NCI-H524 (cell line): ENCODE data around the gene OBP2A.
A peak's percentile ranks its signal among the peaks of the same experiment; 100 is the strongest.
"Not testable (repeated sequence)": the region's sequence is repeated elsewhere in the genome, so short reads cannot be mapped to it uniquely, and the experiment has no call there.

Source experiments
- DNase-seq, 2 experiments: peaks; one replicate each; lab custom pipeline; 2025; lab: John Stamatoyannopoulos, UW

Gene OBP2A

GRCh38 chr9:135545646-135546176 is at the start of gene OBP2A:
Gene OBP2A (plus strand): TSS chr9:135546126. CDS start chr9:135546181, 55 bp downstream.
- not testable (repeated sequence) for DNase-seq

GRCh38 chr9:135498381-135499126 is 47.4 kb upstream of the OBP2A start:
- no peak for DNase-seq

GRCh38 chr9:135499326-135500070 is 46.4 kb upstream of the OBP2A start:
- peak; percentile 86 for DNase-seq

GRCh38 chr9:135500071-135500524 is 45.8 kb upstream of the OBP2A start:
- peak in 1 of 2 experiments; percentile 59 for DNase-seq

- DNase-seq: peak; percentile 43 to 86
These were observed 45.2 kb upstream of the OBP2A start, which contains the start of gene MRPS2 for GRCh38 chr9:135500525-135501260. Gene MRPS2 (plus strand): TSS chr9:135500682. CDS start chr9:135500711, 29 bp downstream.

GRCh38 chr9:135501261-135502167 is 44.4 kb upstream of the OBP2A start:
- DNase-seq: no peak

- DNase-seq: no peak
These were observed 43.6 kb upstream of the OBP2A start for GRCh38 chr9:135502168-135502872.

GRCh38 chr9:135502873-135503321 is 43.0 kb upstream of the OBP2A start:
- DNase-seq: no peak

- no peak for DNase-seq
These were observed 42.3 kb upstream of the OBP2A start for GRCh38 chr9:135503371-135504261.

GRCh38 chr9:135504262-135505243 is 41.4 kb upstream of the OBP2A start:
- DNase-seq: peak; percentile 42 to 61

- DNase-seq: no peak
These were observed 40.3 kb upstream of the OBP2A start for GRCh38 chr9:135505406-135506187.

- peak; percentile 19 to 65 for DNase-seq
These were observed 39.4 kb upstream of the OBP2A start for GRCh38 chr9:135506327-135507103.

GRCh38 chr9:135507104-135508035 is 38.6 kb upstream of the OBP2A start:
- no peak for DNase-seq

GRCh38 chr9:135508211-135508820 is 37.6 kb upstream of the OBP2A start:
- DNase-seq: no peak

GRCh38 chr9:135509458-135509857 is 36.5 kb upstream of the OBP2A start:
- no peak for DNase-seq
